OCI-LY7 (cell line): ENCODE measurements around the gene RPH3AL. TPM values are rescaled to one million over a fixed set of nuclear protein-coding genes. Genes with fewer than 3 reads are reported as not detected.

Experiments
- BruUV-seq: library from RNA; stranded (reverse); fragments of 400-500 nt; replicated peaks from 2 replicates; lab custom pipeline; 2021; lab: Mats Ljungman, UMichigan
- CTCF ChIA-PET: fragments of 300-600 bp; sonication (Branson Sonifier 250); formaldehyde crosslinking; loops from one replicate; lab custom pipeline; 2022; ENCODE audit warnings: antibody characterized with exemption; ENCODE audit not compliant: unreplicated experiment; lab: Charles Lee
- POLR2A ChIA-PET: fragments of 300-600 bp; sonication (Branson Sonifier 250); formaldehyde crosslinking; loops from one replicate; lab custom pipeline; 2022; ENCODE audit warnings: antibody characterized with exemption; lab: Charles Lee
- DNase-seq: peaks from one replicate; pipeline ENCODE4 v3.0.0-alpha.2; 2015; ENCODE audit warnings: low spot score
- H2AFZ ChIP-seq: fragments of 200-600 bp; sonication (generic), shearing (Covaris generic); 2 replicates; pipeline ENCODE4 v1.6.1; 2014; ENCODE audit warnings: mild to moderate bottlenecking, antibody characterized with exemption, low read length, moderate library complexity
- H3K27ac ChIP-seq: fragments of 200-600 bp; sonication (generic); 2 replicates; pipeline ENCODE4 v1.5.1; 2014; ENCODE audit warnings: mixed run types, low read depth, mild to moderate bottlenecking, moderate library complexity, low read length, inconsistent platforms; ENCODE audit not compliant: poor library complexity, severe bottlenecking
- H3K36me3 ChIP-seq: fragments of 200-600 bp; sonication (generic); 2 replicates; pipeline ENCODE4 v1.6.1; 2014; ENCODE audit warnings: mild to moderate bottlenecking, antibody characterized with exemption, low read length, moderate library complexity, mixed read lengths; ENCODE audit not compliant: insufficient read depth
- H3K4me1 ChIP-seq: fragments of 200-600 bp; sonication (generic); 2 replicates; pipeline ENCODE4 v1.5.1; 2014; ENCODE audit warnings: mild to moderate bottlenecking, low read length; ENCODE audit not compliant: insufficient read depth, poor library complexity, severe bottlenecking
- H3K4me2 ChIP-seq: fragments of 200-600 bp; sonication (generic); 2 replicates; pipeline ENCODE4 v1.6.1; 2014; ENCODE audit warnings: mild to moderate bottlenecking, low read length
- H3K4me3 ChIP-seq: fragments of 200-600 bp; sonication (generic); 2 replicates; pipeline ENCODE4 v1.5.1; 2014; ENCODE audit warnings: mild to moderate bottlenecking, low read depth, low read length; ENCODE audit not compliant: poor library complexity, severe bottlenecking
- H3K79me2 ChIP-seq: fragments of 200-600 bp; sonication (generic); 2 replicates; pipeline ENCODE4 v1.6.1; 2016; ENCODE audit warnings: low read depth, mild to moderate bottlenecking, low read length, moderate library complexity, mixed read lengths; ENCODE audit not compliant: insufficient read depth
- H3K9me2 ChIP-seq: fragments of 200-600 bp; sonication (generic); 2 replicates; pipeline ENCODE4 v1.6.1; 2016; ENCODE audit warnings: mild to moderate bottlenecking, low read length, mixed read lengths; ENCODE audit not compliant: insufficient read depth
- H3K9me3 ChIP-seq: fragments of 200-600 bp; sonication (generic); 2 replicates; pipeline ENCODE4 v1.6.1; 2014; ENCODE audit warnings: mild to moderate bottlenecking, mixed run types, low read length, mixed read lengths
- H4K20me1 ChIP-seq: fragments of 200-600 bp; sonication (generic); 2 replicates; pipeline ENCODE4 v1.6.1; 2014; ENCODE audit warnings: mild to moderate bottlenecking, antibody characterized with exemption, low read length, moderate library complexity, mixed read lengths; ENCODE audit not compliant: insufficient read depth
- CTCF ChIP-seq: fragments of 200-600 bp; sonication (generic); conservative IDR thresholded peaks from 2 replicates; pipeline ENCODE4 v1.5.1; 2014; ENCODE audit warnings: mild to moderate bottlenecking, antibody characterized with exemption, low read length, moderate library complexity, mixed read lengths
- EZH2phosphoT487 ChIP-seq: fragments of 200-600 bp; sonication (generic); IDR thresholded peaks from 2 replicates; pipeline ENCODE4 v1.6.1; 2018; ENCODE audit warnings: low read depth, borderline replicate concordance, mild to moderate bottlenecking, mixed run types, antibody characterized with exemption, low read length, moderate library complexity, mixed read lengths
- intact Hi-C: fragments of 100-400 bp; cut with micrococcal nuclease; formaldehyde crosslinking; loops from one replicate; pipeline ENCODE4 v1.10.0; 2022; ENCODE audit not compliant: unreplicated experiment
- total RNA-seq, 2 experiments: library from RNA; depleted of rRNA in 1 of 2; stranded (reverse); fragments of >200 nt in 1 of 2; shearing (Covaris generic) in 1 of 2; gene quantifications; 2 replicates each; pipeline ENCODE4 v1.2.3, GENCODE V29; 2014 to 2022

Gene RPH3AL
- total RNA-seq, 2 experiments from 2014 or later: 1.0 to 2.2 TPM

DNA sequence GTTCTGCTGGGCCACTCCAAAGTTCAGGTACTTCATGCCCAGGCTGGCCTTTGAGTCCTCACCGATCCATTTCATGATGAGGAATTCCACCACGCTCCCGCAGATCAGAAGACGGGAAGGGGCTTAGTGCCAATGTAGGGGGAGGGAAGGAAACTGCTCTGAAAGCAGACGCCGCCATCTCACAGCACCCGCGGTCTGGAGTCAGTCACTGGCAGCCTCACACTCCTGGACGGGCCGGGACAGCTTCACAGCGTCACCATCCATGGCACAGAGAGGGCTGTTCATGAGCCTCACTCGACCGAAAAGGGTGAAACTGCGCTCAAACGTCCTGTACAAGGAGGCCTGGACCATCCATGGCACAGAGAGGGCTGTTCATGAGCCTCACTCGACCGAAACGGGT lies 62.0 kb downstream of the RPH3AL start:
- H2AFZ ChIP-seq: no peak overlapping the region
- no peaks in the 10 kb centered on the region for H3K9me3 ChIP-seq
- no peak overlapping the region for H3K4me3 ChIP-seq
- no peak for DNase-seq
- ChIA-PET POLR2A (no interaction called here), CTCF (no interaction called here)
- no TSS peak for BruUV-seq
- no peaks in the 10 kb centered on the region for H3K4me1 ChIP-seq
- intact Hi-C loops: no loop called here
- H3K79me2 ChIP-seq: no peaks in the 10 kb centered on the region
- no peaks in the 10 kb centered on the region for H3K9me2 ChIP-seq
- no peaks in the 10 kb centered on the region for H4K20me1 ChIP-seq
- H3K4me2 ChIP-seq: no peak overlapping the region
- no peaks in the 10 kb centered on the region for H3K36me3 ChIP-seq
- TF ChIP-seq CTCF (no peak), EZH2phosphoT487 (no peak)
- no peak overlapping the region for H3K27ac ChIP-seq

DNA sequence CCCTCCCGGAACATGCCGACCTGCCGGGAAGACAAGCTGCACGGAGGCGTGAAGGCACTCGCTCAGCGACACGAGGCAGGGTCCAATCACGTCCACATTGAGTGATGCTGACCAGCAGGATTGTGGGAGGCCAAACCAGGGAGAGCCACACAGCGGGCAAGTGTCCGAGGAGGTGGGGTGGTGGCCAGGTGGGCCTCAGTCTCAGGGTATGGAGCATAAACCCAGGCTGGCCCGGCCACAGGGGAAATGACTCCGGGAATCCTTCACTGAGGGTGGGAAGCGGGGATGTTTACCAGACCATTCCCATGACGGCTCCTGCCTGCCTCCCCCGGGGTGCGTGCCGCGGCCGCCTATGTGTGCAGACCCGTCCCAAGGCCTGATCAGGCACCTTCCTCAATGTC lies 62.5 kb downstream of the RPH3AL start:
- ChIA-PET POLR2A (no interaction called here), CTCF (no interaction called here)
- Histone ChIP-seq H3K4me1 (no peaks in the 10 kb centered on the region), H3K79me2 (no peaks in the 10 kb centered on the region), H3K36me3 (no peaks in the 10 kb centered on the region), H3K4me2 (no peak overlapping the region), H3K27ac (no peak overlapping the region), H3K9me3 (no peaks in the 10 kb centered on the region), H3K4me3 (no peak overlapping the region), H4K20me1 (no peaks in the 10 kb centered on the region), H3K9me2 (no peaks in the 10 kb centered on the region), H2AFZ (no peak overlapping the region)
- no peak for DNase-seq
- no TSS peak for BruUV-seq
- intact Hi-C loops: no loop called here
- TF ChIP-seq CTCF: no peak
- no peak for TF ChIP-seq EZH2phosphoT487

- Histone ChIP-seq H3K79me2 (no peaks in the 10 kb centered on the region), H3K4me1 (no peaks in the 10 kb centered on the region), H3K36me3 (no peaks in the 10 kb centered on the region), H3K4me2 (no peak overlapping the region), H3K27ac (no peak overlapping the region), H3K9me3 (no peaks in the 10 kb centered on the region), H2AFZ (no peak overlapping the region), H4K20me1 (no peaks in the 10 kb centered on the region), H3K9me2 (no peaks in the 10 kb centered on the region), H3K4me3 (no peak overlapping the region)
- intact Hi-C loops: no loop called here
- ChIA-PET CTCF (no interaction called here), POLR2A (no interaction called here)
- no peak for DNase-seq
- no TSS peak for BruUV-seq
- no peak for TF ChIP-seq CTCF
- no peak for TF ChIP-seq EZH2phosphoT487
Measured at GRCh38 chr17:289409-289808, 63.2 kb downstream of the RPH3AL start.
